ENCODE data around the gene SCN11A.

SCN11A gene

GRCh38 chr3:39050029-39050428, 1.7 kb downstream of the SCN11A start:
- TF ChIP-seq ZNF274 (IDR thresholded peaks at IDR 0.05; ENCODE audit: low read depth, low read length), result no peak
- H3K4me3 ChIP-seq (ENCODE audit: low read length), result no peak overlapping the region

GRCh38 chr3:39038165-39038564, 13.6 kb downstream of the SCN11A start:
- TF ChIP-seq ZNF274 (IDR thresholded peaks at IDR 0.05; ENCODE audit: low read depth, low read length), result no peak
- H3K4me3 ChIP-seq (ENCODE audit: low read length), result no peak overlapping the region

- H3K4me3 ChIP-seq (ENCODE audit: low read length), result no peak overlapping the region
- no peak for TF ChIP-seq ZNF274 (IDR thresholded peaks at IDR 0.05; ENCODE audit: low read depth, low read length)
Measured at GRCh38 chr3:39029556-39029955, 22.2 kb downstream of the SCN11A start.

- no peak overlapping the region for H3K4me3 ChIP-seq (ENCODE audit: low read length)
- no peak for TF ChIP-seq ZNF274 (IDR thresholded peaks at IDR 0.05; ENCODE audit: low read depth, low read length)
Measured at GRCh38 chr3:39028546-39028945, 23.2 kb downstream of the SCN11A start.

GRCh38 chr3:39025222-39025970, 26.3 kb downstream of the SCN11A start:
- TF ChIP-seq ZNF274 (IDR thresholded peaks at IDR 0.05; ENCODE audit: low read depth, low read length), result no peak
- H3K4me3 ChIP-seq (ENCODE audit: low read length), result no peak overlapping the region

GRCh38 chr3:39024497-39024896, 27.2 kb downstream of the SCN11A start:
- TF ChIP-seq ZNF274 (IDR thresholded peaks at IDR 0.05; ENCODE audit: low read depth, low read length), result no peak
- H3K4me3 ChIP-seq (ENCODE audit: low read length), result no peak overlapping the region

- no peak overlapping the region for H3K4me3 ChIP-seq (ENCODE audit: low read length)
- no peak for TF ChIP-seq ZNF274 (IDR thresholded peaks at IDR 0.05; ENCODE audit: low read depth, low read length)
Measured at GRCh38 chr3:39022286-39022630, 29.5 kb downstream of the SCN11A start.

GRCh38 chr3:39021465-39022285, 30.1 kb downstream of the SCN11A start:
- no peak overlapping the region for H3K4me3 ChIP-seq (ENCODE audit: low read length)
- no peak for TF ChIP-seq ZNF274 (IDR thresholded peaks at IDR 0.05; ENCODE audit: low read depth, low read length)

- no peak for TF ChIP-seq ZNF274 (IDR thresholded peaks at IDR 0.05; ENCODE audit: low read depth, low read length)
- no peak overlapping the region for H3K4me3 ChIP-seq (ENCODE audit: low read length)
Measured at GRCh38 chr3:39021029-39021428, 30.7 kb downstream of the SCN11A start.

GRCh38 chr3:39019299-39019698, 32.4 kb downstream of the SCN11A start:
- TF ChIP-seq ZNF274 (IDR thresholded peaks at IDR 0.05; ENCODE audit: low read depth, low read length), result no peak

GRCh38 chr3:39015418-39015817, 36.3 kb downstream of the SCN11A start:
- no peak for TF ChIP-seq ZNF274 (IDR thresholded peaks at IDR 0.05; ENCODE audit: low read depth, low read length)

More at GRCh38 chr3:39019299-39019698, 32.4 kb downstream of the SCN11A start:
- H3K4me3 ChIP-seq (ENCODE audit: low read length), result no peak overlapping the region

GRCh38 chr3:39013921-39014509, 37.7 kb downstream of the SCN11A start:
- no peak for TF ChIP-seq ZNF274 (IDR thresholded peaks at IDR 0.05; ENCODE audit: low read depth, low read length)
- H3K4me3 ChIP-seq (ENCODE audit: low read length), result no peak overlapping the region

More at GRCh38 chr3:39015418-39015817, 36.3 kb downstream of the SCN11A start:
- H3K4me3 ChIP-seq (ENCODE audit: low read length), result no peak overlapping the region

GRCh38 chr3:39013289-39013688, 38.5 kb downstream of the SCN11A start:
- no peak overlapping the region for H3K4me3 ChIP-seq (ENCODE audit: low read length)
- TF ChIP-seq ZNF274 (IDR thresholded peaks at IDR 0.05; ENCODE audit: low read depth, low read length), result no peak

- no peak for TF ChIP-seq ZNF274 (IDR thresholded peaks at IDR 0.05; ENCODE audit: low read depth, low read length)
Measured at GRCh38 chr3:39011191-39011736, 40.5 kb downstream of the SCN11A start.

More at GRCh38 chr3:39011191-39011736, 40.5 kb downstream of the SCN11A start:
- H3K4me3 ChIP-seq (ENCODE audit: low read length), result no peak overlapping the region
